ENCODE data around the gene PDE11A. TPM values are rescaled to one million over a fixed set of nuclear protein-coding genes. Genes with fewer than 3 reads are reported as not detected.

The PDE11A gene
- total RNA-seq, 4 donors from 2014 or later: 0.82 to 16.2 (median 4.3) TPM

DNA sequence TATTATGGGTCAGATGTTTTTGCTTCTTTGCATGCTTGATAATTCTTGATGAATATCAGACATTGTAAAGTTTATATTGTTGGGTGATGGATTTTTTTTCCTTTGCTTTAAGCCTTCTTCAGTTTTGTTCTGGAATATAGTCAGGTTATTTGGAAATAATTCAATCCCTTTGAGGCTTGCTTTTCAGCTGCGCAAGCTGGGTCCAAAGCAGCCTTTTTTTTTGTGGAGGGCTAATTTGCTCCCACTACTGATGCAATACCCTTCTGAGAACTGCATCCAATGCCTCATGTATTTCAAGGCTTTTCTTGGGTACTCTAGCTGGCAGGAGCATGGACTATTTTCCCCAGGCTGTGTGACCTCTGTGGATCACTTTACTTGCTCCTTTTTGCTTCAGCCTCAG lies 434.1 kb downstream of the PDE11A start:
- Histone ChIP-seq H3K27me3 (no peaks in the 10 kb centered on the region), H3K27ac (no peak overlapping the region), H3K9me3 (no peaks in the 10 kb centered on the region), H3K4me1 (peaks cover 0 to 6% of the 10 kb centered on the region in 2 donors), H3K4me3 (no peak overlapping the region), H3K36me3 (no peaks in the 10 kb centered on the region)
- no peak for ATAC-seq
- DNase-seq: no peak
- TF ChIP-seq POLR2A (IDR thresholded peaks at IDR 0.05): no peak
- TF ChIP-seq, protein P1, sequence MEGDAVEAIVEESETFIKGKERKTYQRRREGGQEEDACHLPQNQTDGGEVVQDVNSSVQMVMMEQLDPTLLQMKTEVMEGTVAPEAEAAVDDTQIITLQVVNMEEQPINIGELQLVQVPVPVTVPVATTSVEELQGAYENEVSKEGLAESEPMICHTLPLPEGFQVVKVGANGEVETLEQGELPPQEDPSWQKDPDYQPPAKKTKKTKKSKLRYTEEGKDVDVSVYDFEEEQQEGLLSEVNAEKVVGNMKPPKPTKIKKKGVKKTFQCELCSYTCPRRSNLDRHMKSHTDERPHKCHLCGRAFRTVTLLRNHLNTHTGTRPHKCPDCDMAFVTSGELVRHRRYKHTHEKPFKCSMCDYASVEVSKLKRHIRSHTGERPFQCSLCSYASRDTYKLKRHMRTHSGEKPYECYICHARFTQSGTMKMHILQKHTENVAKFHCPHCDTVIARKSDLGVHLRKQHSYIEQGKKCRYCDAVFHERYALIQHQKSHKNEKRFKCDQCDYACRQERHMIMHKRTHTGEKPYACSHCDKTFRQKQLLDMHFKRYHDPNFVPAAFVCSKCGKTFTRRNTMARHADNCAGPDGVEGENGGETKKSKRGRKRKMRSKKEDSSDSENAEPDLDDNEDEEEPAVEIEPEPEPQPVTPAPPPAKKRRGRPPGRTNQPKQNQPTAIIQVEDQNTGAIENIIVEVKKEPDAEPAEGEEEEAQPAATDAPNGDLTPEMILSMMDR (IDR thresholded peaks at IDR 0.05 in 4 of 5, conservative IDR thresholded peaks at IDR 0.05 in 1 of 5): no peak
- in situ Hi-C loops (cut with MboI; ENCODE audit: low sequenced_read_pairs in 4 of 4) (no loop called here), intact Hi-C loops (cut with DNase I; ENCODE audit: low total_unique reads) (no loop called here)

DNA sequence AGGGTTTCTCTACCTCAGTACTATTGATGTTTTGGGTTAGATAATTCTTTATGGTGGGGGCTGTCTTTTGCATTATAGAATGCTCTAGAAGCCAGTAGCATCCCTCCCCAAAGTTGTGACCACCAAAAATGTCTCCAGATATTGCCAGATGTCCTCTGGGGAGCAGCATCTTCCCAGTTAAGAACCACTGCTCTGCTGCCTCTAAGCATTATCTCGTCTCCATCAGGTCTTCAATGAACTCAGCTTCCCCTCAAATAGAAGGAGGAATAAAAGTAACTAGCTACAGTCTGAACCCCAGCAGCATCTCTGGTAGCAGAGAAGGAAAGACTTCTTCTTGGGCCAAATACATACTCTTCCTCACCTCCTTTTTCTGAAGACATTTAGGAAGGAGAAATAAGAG lies 435.9 kb downstream of the PDE11A start:
- peaks cover 0 to 14% of the 10 kb centered on the region in 2 donors for H3K4me1 ChIP-seq
- intact Hi-C loops (cut with DNase I; ENCODE audit: low total_unique reads) (no loop called here), in situ Hi-C loops (cut with MboI; ENCODE audit: low sequenced_read_pairs in 4 of 4) (no loop called here)
- no peaks in the 10 kb centered on the region for H3K9me3 ChIP-seq
- ATAC-seq (no peak), DNase-seq (no peak)
- no peaks in the 10 kb centered on the region for H3K36me3 ChIP-seq
- no peak overlapping the region for H3K27ac ChIP-seq
- H3K27me3 ChIP-seq: no peaks in the 10 kb centered on the region
- TF ChIP-seq, protein P1 (IDR thresholded peaks at IDR 0.05 in 4 of 5, conservative IDR thresholded peaks at IDR 0.05 in 1 of 5): no peak
- no peak for TF ChIP-seq POLR2A (IDR thresholded peaks at IDR 0.05)
- H3K4me3 ChIP-seq: no peak overlapping the region

DNA sequence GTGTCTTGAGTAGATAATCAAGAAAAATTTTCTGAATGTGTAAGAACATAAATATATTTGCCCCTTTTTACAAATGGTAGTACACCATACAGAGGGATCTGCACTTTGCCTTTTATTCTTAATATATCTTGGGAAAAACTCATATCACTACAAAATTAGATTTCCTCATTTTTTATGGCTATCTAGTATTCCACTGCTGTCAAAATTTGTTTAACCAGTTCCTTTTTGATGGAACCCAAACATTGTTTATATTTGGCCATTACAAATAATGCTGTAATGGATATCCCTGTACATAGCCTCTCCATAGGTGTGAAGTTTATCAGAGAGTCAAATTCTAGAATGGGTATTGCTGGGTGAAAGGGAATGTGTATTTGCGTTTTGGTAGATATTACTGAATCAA lies 436.9 kb downstream of the PDE11A start:
- in situ Hi-C loops (cut with MboI; ENCODE audit: low sequenced_read_pairs in 4 of 4): no loop called here
- Histone ChIP-seq H3K36me3 (no peaks in the 10 kb centered on the region), H3K9me3 (no peaks in the 10 kb centered on the region), H3K27ac (no peak overlapping the region), H3K27me3 (no peaks in the 10 kb centered on the region), H3K4me1 (peaks cover 0 to 14% of the 10 kb centered on the region in 2 donors), H3K4me3 (no peak overlapping the region)
- TF ChIP-seq, protein P1 (IDR thresholded peaks at IDR 0.05 in 4 of 5, conservative IDR thresholded peaks at IDR 0.05 in 1 of 5): no peak
- no peak for TF ChIP-seq POLR2A (IDR thresholded peaks at IDR 0.05)
- no peak for ATAC-seq
- intact Hi-C loops (cut with DNase I; ENCODE audit: low total_unique reads): no loop called here
- DNase-seq: no peak

DNA sequence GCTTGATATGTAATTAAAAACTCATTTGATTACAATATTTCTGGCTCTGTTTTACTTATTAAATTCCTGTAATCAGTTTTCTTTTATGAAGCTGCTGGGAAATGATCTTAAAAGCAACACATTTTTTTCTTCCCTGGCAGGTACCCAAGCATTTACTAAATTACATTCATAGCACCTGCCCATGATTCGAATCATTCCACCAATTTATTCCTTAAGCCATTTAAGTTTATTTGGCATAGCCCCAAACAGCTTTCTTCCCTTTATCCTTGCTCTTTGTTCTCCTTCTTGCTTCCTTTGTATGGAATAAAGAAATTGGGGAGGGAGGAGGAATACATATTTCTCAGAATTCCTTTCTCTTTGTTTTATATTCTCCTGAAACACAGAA lies 438.7 kb downstream of the PDE11A start:
- Histone ChIP-seq H3K4me1 (peaks cover 0 to 14% of the 10 kb centered on the region in 2 donors), H3K36me3 (no peaks in the 10 kb centered on the region), H3K27me3 (no peaks in the 10 kb centered on the region), H3K27ac (peak overlapping the region; percentile 11 to 62 (median 54)), H3K9me3 (no peaks in the 10 kb centered on the region), H3K4me3 (peak overlapping the region; percentile 29 to 47 (median 42))
- in situ Hi-C loops (cut with MboI; ENCODE audit: low sequenced_read_pairs in 4 of 4): no loop called here
- intact Hi-C loops (cut with DNase I; ENCODE audit: low total_unique reads): no loop called here
- no peak for TF ChIP-seq POLR2A (IDR thresholded peaks at IDR 0.05)
- DNase-seq: no peak
- no peak for ATAC-seq

DNA sequence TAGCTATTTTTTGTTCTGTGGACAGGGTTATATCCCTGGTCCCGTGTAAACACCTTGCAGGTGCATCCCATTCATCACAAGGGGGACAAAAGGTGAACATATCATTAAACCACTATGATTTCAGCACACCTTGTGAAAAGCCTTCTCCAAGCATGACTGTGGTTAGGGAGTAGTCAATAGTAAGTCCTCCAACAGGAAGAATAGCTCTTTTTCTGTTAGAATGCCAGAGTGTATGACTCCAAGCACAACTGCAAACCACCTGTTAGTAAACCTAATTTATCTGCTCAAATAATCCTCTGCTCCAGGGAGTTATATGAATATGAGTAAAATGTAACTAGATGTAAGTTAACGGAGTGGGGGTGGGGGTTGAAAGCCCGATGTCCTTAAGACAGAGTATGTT lies 439.5 kb downstream of the PDE11A start:
- no peak overlapping the region for H3K27ac ChIP-seq
- H3K4me3 ChIP-seq: no peak overlapping the region
- H3K27me3 ChIP-seq: no peaks in the 10 kb centered on the region
- in situ Hi-C loops (cut with MboI; ENCODE audit: low sequenced_read_pairs in 4 of 4) (no loop called here), intact Hi-C loops (cut with DNase I; ENCODE audit: low total_unique reads) (no loop called here)
- no peaks in the 10 kb centered on the region for H3K36me3 ChIP-seq
- ATAC-seq (no peak), DNase-seq (no peak)
- peaks cover 0 to 14% of the 10 kb centered on the region in 2 donors for H3K4me1 ChIP-seq
- TF ChIP-seq, protein P1 (IDR thresholded peaks at IDR 0.05 in 4 of 5, conservative IDR thresholded peaks at IDR 0.05 in 1 of 5): no peak
- no peak for TF ChIP-seq POLR2A (IDR thresholded peaks at IDR 0.05)
- H3K9me3 ChIP-seq: no peaks in the 10 kb centered on the region
